ENCODE measurements around the gene RPS10.

DNA sequence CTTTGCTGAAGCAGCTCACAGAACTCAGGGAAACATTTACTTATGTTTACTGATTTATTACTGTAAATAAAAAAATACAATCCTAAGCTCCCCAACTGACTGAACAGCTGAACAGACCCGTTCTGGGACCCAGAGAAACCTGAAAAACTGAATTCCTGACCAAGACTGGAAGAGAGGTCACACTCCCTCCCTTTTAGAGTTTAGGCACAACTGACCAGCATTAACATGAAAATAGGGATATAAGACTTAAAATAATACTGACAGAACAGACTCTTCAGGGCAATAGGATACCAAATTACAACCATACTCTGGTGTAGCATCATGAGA is 11.7 kb upstream of the RPS10 start:
- no peak for TF ChIP-seq CTCF (IDR thresholded peaks at IDR 0.05; ENCODE audit: borderline replicate concordance, extremely low read depth, low read length, poor library complexity, severe bottlenecking)
- no peak for TF ChIP-seq EZH2 (IDR thresholded peaks at IDR 0.05; ENCODE audit: borderline replicate concordance, low read depth, low read length, severe bottlenecking)
